Fibroblast of lung (primary cell): ENCODE results near the gene SAMD3. TPM values are rescaled to one million over a fixed set of nuclear protein-coding genes. Genes with fewer than 3 reads are reported as not detected.
A peak's percentile ranks its signal among the peaks of the same experiment; 100 is the strongest.

ENCODE experiments used
- DNase-seq, 2 donors: peaks; one replicate each; pipeline versions ENCODE4 v3.0.0 to v3.0.0-alpha.2; 2010; ENCODE audit warnings: low read depth in 2 of 2
- H2AFZ ChIP-seq: 2 replicates; pipeline ENCODE4 v1.5.1; 2012; ENCODE audit warnings: low read length, control low read depth, inconsistent platforms
- H3K27ac ChIP-seq: 2 replicates; pipeline ENCODE4 v1.5.1; 2011; ENCODE audit warnings: low read length, control low read depth; ENCODE audit not compliant: insufficient read depth
- H3K27me3 ChIP-seq: 2 replicates; pipeline ENCODE4 v1.5.1; 2011; ENCODE audit warnings: mild to moderate bottlenecking, low read length; ENCODE audit not compliant: control insufficient read depth, insufficient read depth
- H3K36me3 ChIP-seq: 2 replicates; pipeline ENCODE4 v1.5.1; 2011; ENCODE audit warnings: low read length; ENCODE audit not compliant: control insufficient read depth, insufficient read depth
- H3K4me1 ChIP-seq: 2 replicates; pipeline ENCODE4 v1.5.1; 2011; ENCODE audit warnings: low read length; ENCODE audit not compliant: control insufficient read depth, insufficient read depth; ENCODE audit errors: extremely low read depth
- H3K4me2 ChIP-seq: 2 replicates; pipeline ENCODE4 v1.5.1; 2011; ENCODE audit warnings: low read length, control low read depth; ENCODE audit not compliant: insufficient read depth; ENCODE audit errors: extremely low read depth
- H3K4me3 ChIP-seq, 4 experiments: fragments of 200-600 bp in 1 of 4; sonication (generic) in 1 of 4; replicated peaks in 1 of 4; 2 replicates each; pipeline ENCODE4 v1.5.1; 2011 to 2016; ENCODE audit warnings: low read length in 4 of 4, low read depth in 3 of 4, mild to moderate bottlenecking in 3 of 4, control low read depth in 2 of 4, inconsistent platforms in 1 of 4, mixed read lengths in 1 of 4; ENCODE audit not compliant: insufficient read depth in 1 of 4; ENCODE audit errors: control extremely low read depth in 1 of 4
- H3K79me2 ChIP-seq: 2 replicates; pipeline ENCODE4 v1.5.1; 2012; ENCODE audit warnings: mild to moderate bottlenecking, low read length, inconsistent platforms; ENCODE audit not compliant: control insufficient read depth, insufficient read depth
- H3K9ac ChIP-seq: 2 replicates; pipeline ENCODE4 v1.5.1; 2011; ENCODE audit warnings: mild to moderate bottlenecking, low read length, control low read depth; ENCODE audit not compliant: insufficient read depth
- H3K9me3 ChIP-seq: 2 replicates; pipeline ENCODE4 v1.5.1; 2012; ENCODE audit warnings: low read depth, low read length; ENCODE audit not compliant: control insufficient read depth, insufficient read depth
- H4K20me1 ChIP-seq: 2 replicates; pipeline ENCODE4 v1.5.1; 2011; ENCODE audit warnings: low read length; ENCODE audit not compliant: control insufficient read depth, insufficient read depth; ENCODE audit errors: extremely low read depth
- EZH2 ChIP-seq: IDR thresholded peaks from 2 replicates; pipeline ENCODE4 v1.5.1; 2012; ENCODE audit warnings: low read length, control low read depth, mild to moderate bottlenecking; ENCODE audit errors: missing control alignments
- polyA plus RNA-seq, 2 donors: library from polyadenylated mRNA; depleted of rRNA in 1 of 2; stranded (reverse) in 1 of 2; unstranded in 1 of 2; fragments of >200 nt; gene quantifications; 2 replicates each; pipeline ENCODE4 v1.2.1, GENCODE V29; 2011 to 2012; ENCODE audit warnings: missing spikeins in 1 of 2
- total RNA-seq: library from RNA; depleted of rRNA; stranded (reverse); fragments of >200 nt; gene quantifications from 2 replicates; pipeline ENCODE4 v1.2.1, GENCODE V29; 2014
- TF ChIP-seq, protein P1 (sequence below), 2 donors: IDR thresholded peaks in 1 of 2; conservative IDR thresholded peaks in 1 of 2; 1 replicate in 1 of 2; 2 replicates in 1 of 2; pipeline ENCODE4 v1.5.1; 2011 to 2012; ENCODE audit warnings: low read length in 2 of 2, control low read depth in 1 of 2, inconsistent platforms in 1 of 2, low read depth in 1 of 2, mild to moderate bottlenecking in 1 of 2

The SAMD3 gene
- total and polyA plus RNA-seq, 2 donors (not counting 1 experiment from before 2014, with no cell fraction given): 1.5 to 2.8 TPM

DNA sequence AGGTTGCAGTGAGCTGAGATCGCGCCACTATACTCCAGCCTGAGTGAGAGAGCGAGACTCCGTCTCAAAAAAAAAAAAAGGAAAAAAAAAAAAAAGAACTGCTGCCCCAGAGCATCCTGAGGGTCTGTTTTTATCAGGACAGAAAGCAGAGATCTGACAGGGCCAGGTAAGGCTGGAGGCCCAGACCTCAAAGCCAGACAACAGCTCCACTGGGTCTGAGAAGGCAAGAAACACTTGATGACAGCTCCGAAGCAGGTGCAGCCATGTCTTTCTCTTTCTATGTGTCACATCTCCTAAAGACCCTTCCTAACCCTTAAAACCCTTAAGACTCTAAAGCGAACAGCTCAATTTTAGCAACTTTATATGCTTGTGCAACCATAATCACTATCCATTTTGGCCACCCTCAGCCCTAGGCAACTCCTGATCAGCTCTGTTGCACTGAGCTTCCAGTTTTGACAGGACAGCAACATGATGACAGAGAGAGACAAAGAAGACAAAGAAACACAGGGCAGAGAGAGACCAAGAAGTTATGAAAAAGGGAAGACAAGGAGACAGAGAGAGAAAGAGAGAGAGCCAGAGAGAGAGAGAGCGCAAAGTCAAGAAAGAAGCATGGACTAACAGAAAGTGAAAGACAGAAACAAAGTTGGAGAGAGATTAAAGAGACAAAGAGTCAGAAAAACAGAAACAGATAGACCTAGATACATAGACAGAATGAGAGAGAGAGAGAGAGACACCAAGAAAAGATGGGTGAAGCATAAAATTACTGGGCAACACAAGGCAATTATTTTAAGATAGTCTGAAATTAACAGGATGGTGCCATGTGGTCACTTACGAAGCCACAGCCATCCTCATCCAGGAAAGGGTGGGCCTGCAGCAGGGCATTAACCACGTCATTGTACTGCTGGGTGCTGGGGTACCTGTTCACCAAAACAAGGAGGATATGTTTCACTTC lies 39.2 kb downstream of the SAMD3 start:
- Histone ChIP-seq H3K4me3 (no peak overlapping the region), H3K9me3 (no peaks in the 10 kb centered on the region), H3K27me3 (no peaks in the 10 kb centered on the region), H3K9ac (no peak overlapping the region), H3K4me1 (peaks cover 3% of the 10 kb centered on the region), H4K20me1 (no peaks in the 10 kb centered on the region), H3K36me3 (no peaks in the 10 kb centered on the region), H2AFZ (no peak overlapping the region), H3K4me2 (no peak overlapping the region), H3K79me2 (no peaks in the 10 kb centered on the region), H3K27ac (no peak overlapping the region)
- no peak for DNase-seq
- TF ChIP-seq EZH2: no peak
- TF ChIP-seq, protein P1, sequence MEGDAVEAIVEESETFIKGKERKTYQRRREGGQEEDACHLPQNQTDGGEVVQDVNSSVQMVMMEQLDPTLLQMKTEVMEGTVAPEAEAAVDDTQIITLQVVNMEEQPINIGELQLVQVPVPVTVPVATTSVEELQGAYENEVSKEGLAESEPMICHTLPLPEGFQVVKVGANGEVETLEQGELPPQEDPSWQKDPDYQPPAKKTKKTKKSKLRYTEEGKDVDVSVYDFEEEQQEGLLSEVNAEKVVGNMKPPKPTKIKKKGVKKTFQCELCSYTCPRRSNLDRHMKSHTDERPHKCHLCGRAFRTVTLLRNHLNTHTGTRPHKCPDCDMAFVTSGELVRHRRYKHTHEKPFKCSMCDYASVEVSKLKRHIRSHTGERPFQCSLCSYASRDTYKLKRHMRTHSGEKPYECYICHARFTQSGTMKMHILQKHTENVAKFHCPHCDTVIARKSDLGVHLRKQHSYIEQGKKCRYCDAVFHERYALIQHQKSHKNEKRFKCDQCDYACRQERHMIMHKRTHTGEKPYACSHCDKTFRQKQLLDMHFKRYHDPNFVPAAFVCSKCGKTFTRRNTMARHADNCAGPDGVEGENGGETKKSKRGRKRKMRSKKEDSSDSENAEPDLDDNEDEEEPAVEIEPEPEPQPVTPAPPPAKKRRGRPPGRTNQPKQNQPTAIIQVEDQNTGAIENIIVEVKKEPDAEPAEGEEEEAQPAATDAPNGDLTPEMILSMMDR (conservative IDR thresholded peaks at IDR 0.05 in 1 of 2, IDR thresholded peaks at IDR 0.05 in 1 of 2; ENCODE audit: low read depth in 1 of 2, low read length in 2 of 2): no peak

DNA sequence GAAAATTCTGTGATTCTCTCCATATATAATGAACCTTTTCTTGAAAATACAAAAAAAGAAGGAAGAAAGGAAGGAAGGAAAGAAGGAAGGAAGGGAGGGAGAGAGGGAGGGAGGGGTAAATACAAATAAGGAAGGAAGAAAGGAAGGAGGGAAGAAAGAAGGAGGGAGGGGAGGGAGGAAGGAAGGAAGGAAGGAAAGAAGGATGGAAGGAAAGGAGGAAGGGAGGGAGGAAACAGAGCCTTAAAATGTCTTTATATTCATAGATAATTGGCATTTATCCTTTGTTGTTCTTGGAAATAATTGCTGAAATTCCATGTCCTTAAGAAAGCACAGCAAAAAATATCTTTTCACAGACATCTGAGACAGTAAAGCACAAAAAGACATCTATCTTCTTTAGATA lies 40.3 kb downstream of the SAMD3 start:
- H3K9ac ChIP-seq: no peak overlapping the region
- no peak overlapping the region for H3K4me2 ChIP-seq
- H3K27me3 ChIP-seq: no peaks in the 10 kb centered on the region
- DNase-seq: no peak
- H2AFZ ChIP-seq: no peak overlapping the region
- no peak for TF ChIP-seq EZH2
- TF ChIP-seq, protein P1 (conservative IDR thresholded peaks at IDR 0.05 in 1 of 2, IDR thresholded peaks at IDR 0.05 in 1 of 2; ENCODE audit: low read depth in 1 of 2, low read length in 2 of 2): no peak
- no peaks in the 10 kb centered on the region for H3K79me2 ChIP-seq
- no peaks in the 10 kb centered on the region for H4K20me1 ChIP-seq
- H3K36me3 ChIP-seq: no peaks in the 10 kb centered on the region
- no peak overlapping the region for H3K4me3 ChIP-seq
- H3K27ac ChIP-seq: no peak overlapping the region
- no peaks in the 10 kb centered on the region for H3K9me3 ChIP-seq
- peaks cover 5% of the 10 kb centered on the region for H3K4me1 ChIP-seq

DNA sequence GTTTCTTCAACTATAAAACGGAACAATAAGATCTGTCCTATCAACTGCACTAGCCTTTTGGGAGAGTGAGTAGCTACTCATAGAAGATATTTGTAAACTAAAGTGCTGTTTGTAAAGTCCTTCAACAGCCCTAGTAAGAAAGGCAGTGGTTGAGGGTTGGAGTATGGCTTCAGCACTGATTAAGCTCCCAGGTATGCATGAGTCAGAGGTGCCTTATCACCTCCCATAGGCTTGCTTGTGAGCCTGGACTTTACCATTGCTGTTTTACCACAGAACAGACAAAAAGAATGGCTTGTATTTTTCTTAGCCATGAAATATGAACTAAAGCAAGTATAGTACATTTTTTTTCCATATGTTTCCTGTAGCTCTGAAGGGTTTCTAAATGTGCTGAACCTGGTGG lies 44.1 kb downstream of the SAMD3 start:
- Histone ChIP-seq H3K36me3 (no peaks in the 10 kb centered on the region), H3K4me1 (peaks cover 5% of the 10 kb centered on the region), H3K9me3 (no peaks in the 10 kb centered on the region), H3K79me2 (no peaks in the 10 kb centered on the region), H3K4me2 (peak overlapping the region; percentile 27), H3K4me3 (no peak overlapping the region), H3K27ac (no peak overlapping the region), H3K9ac (no peak overlapping the region), H3K27me3 (no peaks in the 10 kb centered on the region), H4K20me1 (no peaks in the 10 kb centered on the region), H2AFZ (no peak overlapping the region)
- peak; percentile 84 to 98 for DNase-seq
- no peak for TF ChIP-seq EZH2
